Measurements from ENCODE around the gene TMEM239. TPM values are rescaled to one million over a fixed set of nuclear protein-coding genes. Genes with fewer than 3 reads are reported as not detected.
A peak's percentile ranks its signal among the peaks of the same experiment; 100 is the strongest.

The TMEM239 gene
- total and polyA plus RNA-seq, 8 donors: not detected

GRCh38 chr20:2809690-2810089, 6.5 kb upstream of the TMEM239 start:
- peaks cover 0 to 12% (median 3%) of the 10 kb centered on the region in 4 donors for H3K27me3 ChIP-seq
- H3K9me3 ChIP-seq: no peaks in the 10 kb centered on the region
- ATAC-seq (no peak), FAIRE-seq (no peak), DNase-seq (no peak)
- H3K4me3 ChIP-seq: no peak overlapping the region
- no peak overlapping the region for H3K27ac ChIP-seq
- 86 to 88% methylated on average over 10 of the region's 10 CpGs for WGBS, 2 donors
- intact Hi-C loops (cut with DNase I): no loop called here
- no peak for TF ChIP-seq CTCF (IDR thresholded peaks at IDR 0.05)
- H3K4me1 ChIP-seq: no peaks in the 10 kb centered on the region
- no peaks in the 10 kb centered on the region for H3K36me3 ChIP-seq

DNA sequence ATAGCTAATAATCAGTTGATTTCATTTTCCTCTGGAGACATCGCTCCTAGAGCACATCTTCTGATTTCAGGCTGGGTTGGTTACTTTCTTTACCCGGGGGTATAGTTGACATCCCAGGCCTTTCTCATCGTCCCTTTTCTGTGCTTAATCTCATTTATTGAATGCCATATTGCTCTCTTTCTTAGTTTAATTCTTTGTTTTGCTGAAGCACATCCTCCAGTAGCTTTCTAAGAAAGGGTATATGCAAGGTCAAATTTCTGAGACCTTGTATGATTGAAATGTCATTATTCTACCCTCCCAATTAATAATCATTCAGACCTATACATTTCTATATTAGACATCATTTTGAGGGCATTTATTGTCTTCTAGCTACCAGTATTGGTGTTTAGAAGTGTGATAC, 4.0 kb upstream of the TMEM239 start:
- TF ChIP-seq CTCF (IDR thresholded peaks at IDR 0.05): no peak
- H3K9me3 ChIP-seq: no peaks in the 10 kb centered on the region
- H3K27me3 ChIP-seq: peaks cover 0 to 11% (median 0%) of the 10 kb centered on the region in 4 donors
- intact Hi-C loops (cut with DNase I): no loop called here
- 57 to 62% methylated on average over 3 of the region's 3 CpGs for WGBS, 2 donors
- no peaks in the 10 kb centered on the region for H3K36me3 ChIP-seq
- H3K4me3 ChIP-seq: no peak overlapping the region
- FAIRE-seq (no peak), DNase-seq (no peak), ATAC-seq (no peak)
- no peaks in the 10 kb centered on the region for H3K4me1 ChIP-seq
- no peak overlapping the region for H3K27ac ChIP-seq

DNA sequence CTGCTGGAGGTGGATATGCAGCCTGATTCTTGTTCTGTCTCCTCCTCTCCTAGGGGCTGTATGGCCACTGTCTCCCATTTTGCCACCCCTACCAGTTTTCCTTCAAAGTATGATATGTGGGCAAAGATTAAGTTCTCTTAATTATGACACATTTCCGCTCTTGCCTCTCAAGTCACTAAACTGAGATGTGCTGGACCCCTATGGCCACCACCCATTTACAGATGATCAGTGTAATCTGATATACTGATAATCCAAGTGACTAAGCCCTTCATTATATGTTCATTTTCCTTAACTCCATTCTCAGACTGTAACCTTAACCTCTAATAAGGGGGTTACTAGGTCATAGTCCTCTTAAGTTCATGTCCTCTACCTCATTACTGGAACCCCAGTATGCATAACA, 2.1 kb upstream of the TMEM239 start:
- intact Hi-C loops (cut with DNase I): no loop called here
- Histone ChIP-seq H3K36me3 (no peaks in the 10 kb centered on the region), H3K4me3 (no peak overlapping the region), H3K9me3 (no peaks in the 10 kb centered on the region), H3K27ac (no peak overlapping the region), H3K4me1 (no peaks in the 10 kb centered on the region), H3K27me3 (peaks cover 0 to 11% (median 0%) of the 10 kb centered on the region in 4 donors)
- no peak for DNase-seq
- WGBS, 2 donors: 87 to 100% methylated on average over 1 of the region's 1 CpG
- no peak for ATAC-seq
- no peak for TF ChIP-seq CTCF (IDR thresholded peaks at IDR 0.05)
- FAIRE-seq: no peak

DNA sequence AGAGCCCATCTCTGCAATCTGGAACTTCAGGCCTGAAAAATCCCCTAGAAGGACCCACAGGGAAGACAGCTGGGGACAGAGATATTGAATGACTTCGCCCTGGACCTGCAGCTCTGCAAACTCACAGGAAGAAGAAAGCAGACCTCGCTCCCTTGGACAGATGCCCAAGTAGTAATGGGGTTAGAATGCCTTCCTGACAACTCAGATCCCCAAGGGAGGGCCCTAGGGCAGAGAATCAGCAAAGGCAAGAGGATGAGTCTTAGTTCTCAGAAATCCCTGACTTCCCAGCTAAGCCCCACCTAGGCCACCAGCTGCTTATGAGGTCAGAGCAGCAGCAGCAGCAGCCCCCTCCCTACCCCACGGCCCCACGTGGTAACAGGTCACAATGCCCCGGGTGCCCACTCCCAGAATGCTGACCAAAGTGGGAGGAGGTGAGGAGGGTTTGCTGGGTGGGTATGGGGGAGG, 1.5 kb upstream of the TMEM239 start, which contains the start of gene C20orf141:
Gene C20orf141 (plus strand): TSS at position 401 of the 465 bp plus-strand sequence. CDS start 198 bp downstream, outside the sequence.
- no peak within 1 kb of the TSS for H3K4me3 ChIP-seq
- H3K27ac ChIP-seq: no peak within 1 kb of the TSS
- no peak for TF ChIP-seq CTCF (IDR thresholded peaks at IDR 0.05)
- 44 to 48% methylated on average over 4 to 5 of the region's 5 CpGs for WGBS, 2 donors
- no peaks in the 10 kb centered on the region for H3K36me3 ChIP-seq
- H3K27me3 ChIP-seq: peaks cover 0 to 11% (median 0%) of the 10 kb centered on the region in 4 donors
- no peaks in the 10 kb centered on the region for H3K9me3 ChIP-seq
- FAIRE-seq (no peak), ATAC-seq (peak in 3 of 4 donors; percentile 34 to 69 (median 51)), DNase-seq (peak in 1 of 6 donors; percentile 45)
- intact Hi-C loops (cut with DNase I): no loop called here
- H3K4me1 ChIP-seq: no peaks in the 10 kb centered on the region

DNA sequence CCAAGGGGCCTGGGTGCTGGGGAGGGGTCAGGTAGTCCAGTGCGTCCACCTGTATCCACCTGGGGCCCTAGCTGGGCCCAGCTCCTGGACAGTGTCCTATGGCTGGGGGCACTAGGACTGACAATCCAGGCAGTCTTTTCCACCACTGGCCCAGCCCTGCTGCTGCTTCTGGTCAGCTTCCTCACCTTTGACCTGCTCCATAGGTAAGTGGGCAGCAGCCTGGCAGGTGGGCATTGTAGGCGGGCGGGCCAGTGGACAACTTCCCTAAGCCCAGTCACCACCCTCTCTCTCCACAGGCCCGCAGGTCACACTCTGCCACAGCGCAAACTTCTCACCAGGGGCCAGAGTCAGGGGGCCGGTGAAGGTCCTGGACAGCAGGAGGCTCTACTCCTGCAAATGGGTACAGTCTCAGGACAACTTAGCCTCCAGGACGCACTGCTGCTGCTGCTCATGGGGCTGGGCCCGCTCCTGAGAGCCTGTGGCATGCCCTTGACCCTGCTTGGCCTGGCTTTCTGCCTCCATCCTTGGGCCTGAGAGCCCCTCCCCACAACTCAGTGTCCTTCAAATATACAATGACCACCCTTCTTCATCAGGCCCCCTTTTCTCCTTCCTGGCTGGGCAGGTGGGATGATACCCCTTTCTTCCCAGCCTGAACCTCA, 793 bp upstream of the TMEM239 start:
- H3K4me3 ChIP-seq: no peak overlapping the region
- no peaks in the 10 kb centered on the region for H3K4me1 ChIP-seq
- peaks cover 0 to 11% (median 0%) of the 10 kb centered on the region in 4 donors for H3K27me3 ChIP-seq
- FAIRE-seq (no peak), ATAC-seq (no peak), DNase-seq (peak in 1 of 6 donors; percentile 42)
- H3K27ac ChIP-seq: no peak overlapping the region
- intact Hi-C loops (cut with DNase I): no loop called here
- TF ChIP-seq CTCF (IDR thresholded peaks at IDR 0.05): no peak
- 85 to 88% methylated on average over 8 of the region's 8 CpGs for WGBS, 2 donors
- H3K36me3 ChIP-seq: no peaks in the 10 kb centered on the region
- no peaks in the 10 kb centered on the region for H3K9me3 ChIP-seq

Measured in pancreas (tissue), 10 donors.